GM23338 (cell line): Measurements from ENCODE around the gene ZNF326. TPM values are rescaled to one million over a fixed set of nuclear protein-coding genes. Genes with fewer than 3 reads are reported as not detected.

Experiments
- ATAC-seq: fragments of 200-7000 bp; cut with Tn5 transposase; 3 replicates; pipeline ENCODE4 v1.9.1; 2020
- DNase-seq: peaks from one replicate; pipeline ENCODE4 v3.0.0-alpha.2; 2015; ENCODE audit warnings: low spot score
- H2AFZ ChIP-seq: fragments of 200-600 bp; sonication (generic); 2 replicates; pipeline ENCODE4 v1.8.0; 2016; ENCODE audit warnings: antibody characterized with exemption, mild to moderate bottlenecking, moderate library complexity
- H3F3A ChIP-seq: fragments of 200-600 bp; sonication (generic); replicated peaks from 2 replicates; pipeline ENCODE4 v1.8.0; 2017; ENCODE audit warnings: antibody characterized with exemption, mixed run types, low read depth
- H3K27ac ChIP-seq: fragments of 200-600 bp; sonication (generic); 2 replicates; pipeline ENCODE4 v1.6.1; 2016; ENCODE audit warnings: low read depth
- H3K27me3 ChIP-seq: fragments of 200-600 bp; sonication (generic); 2 replicates; pipeline ENCODE4 v1.8.0; 2016; ENCODE audit warnings: mild to moderate bottlenecking, mixed run types, moderate library complexity; ENCODE audit not compliant: insufficient read depth
- H3K36me3 ChIP-seq: fragments of 200-600 bp; sonication (generic); 2 replicates; pipeline ENCODE4 v1.8.0; 2016; ENCODE audit warnings: mild to moderate bottlenecking; ENCODE audit not compliant: insufficient read depth
- H3K4me1 ChIP-seq: fragments of 200-600 bp; sonication (generic); 2 replicates; pipeline ENCODE4 v1.8.0; 2016; ENCODE audit warnings: mild to moderate bottlenecking, moderate library complexity; ENCODE audit not compliant: insufficient read depth
- H3K4me2 ChIP-seq: fragments of 200-600 bp; sonication (generic); 2 replicates; pipeline ENCODE4 v1.7.1; 2017; ENCODE audit warnings: mixed run types
- H3K4me3 ChIP-seq: fragments of 200-600 bp; sonication (generic); 2 replicates; pipeline ENCODE4 v1.6.1; 2016; ENCODE audit warnings: mixed run types
- H3K79me2 ChIP-seq: fragments of 200-600 bp; sonication (generic); replicated peaks from 2 replicates; pipeline ENCODE4 v1.8.0; 2017; ENCODE audit warnings: mild to moderate bottlenecking; ENCODE audit not compliant: insufficient read depth
- H3K9me2 ChIP-seq: fragments of 200-600 bp; sonication (generic); 2 replicates; pipeline ENCODE4 v1.8.0; 2017; ENCODE audit not compliant: insufficient read depth
- H4K20me1 ChIP-seq: fragments of 200-600 bp; sonication (generic); replicated peaks from 2 replicates; pipeline ENCODE4 v1.8.0; 2017; ENCODE audit warnings: mild to moderate bottlenecking; ENCODE audit not compliant: insufficient read depth
- H3K27ac Mint-ChIP-seq: 2 replicates; pipeline ENCODE4 v1.8.0; 2020; ENCODE audit warnings: inconsistent platforms, mild to moderate bottlenecking, moderate library complexity, mixed read lengths
- H3K27me3 Mint-ChIP-seq: 3 replicates; pipeline ENCODE4 v1.8.0; 2022; ENCODE audit warnings: low read depth, mild to moderate bottlenecking, moderate library complexity, mixed read lengths, inconsistent platforms; ENCODE audit not compliant: insufficient read depth, poor library complexity
- H3K36me3 Mint-ChIP-seq: 3 replicates; pipeline ENCODE4 v1.8.0; 2021; ENCODE audit warnings: low read depth, mild to moderate bottlenecking, inconsistent platforms, moderate library complexity, mixed read lengths
- H3K4me1 Mint-ChIP-seq: 3 replicates; pipeline ENCODE4 v1.8.0; 2020; ENCODE audit warnings: mild to moderate bottlenecking, inconsistent platforms, mixed read lengths
- H3K4me3 Mint-ChIP-seq: 3 replicates; pipeline ENCODE4 v1.8.0; 2021; ENCODE audit warnings: moderate library complexity, mild to moderate bottlenecking, inconsistent platforms, mixed read lengths
- H3K9me3 Mint-ChIP-seq: 3 replicates; pipeline ENCODE4 v1.8.0; 2020; ENCODE audit warnings: moderate library complexity, mild to moderate bottlenecking, inconsistent platforms, mixed read lengths
- CREB1 ChIP-seq: fragments of 250-450 bp; sonication (Bioruptor Pico); IDR thresholded peaks from 2 replicates; pipeline ENCODE4 v1.5.0; 2020; ENCODE audit warnings: low read depth, mild to moderate bottlenecking, moderate library complexity
- CTCF ChIP-seq, 2 experiments: fragments of 200-600 bp in 1 of 2; sonication (generic) in 1 of 2; conservative IDR thresholded peaks; 2 replicates each; pipeline versions ENCODE4 v1.5.1 to v1.6.1; 2016 to 2017; ENCODE audit warnings: antibody characterized with exemption in 2 of 2, low read depth in 2 of 2, mild to moderate bottlenecking in 2 of 2, moderate library complexity in 1 of 2
- ETS1 ChIP-seq: IDR thresholded peaks from 2 replicates; pipeline ENCODE4 v1.6.1; 2016; ENCODE audit warnings: antibody characterized with exemption
- EZH2 ChIP-seq: fragments of 200-600 bp; sonication (generic); IDR thresholded peaks from one replicate; pipeline ENCODE4 v1.8.0; 2017; ENCODE audit warnings: antibody characterized with exemption, mild to moderate bottlenecking, low read depth; ENCODE audit not compliant: unreplicated experiment
- EZH2phosphoT487 ChIP-seq: fragments of 200-600 bp; sonication (generic); IDR thresholded peaks from one replicate; pipeline ENCODE4 v1.8.1; 2018; ENCODE audit warnings: antibody characterized with exemption; ENCODE audit not compliant: unreplicated experiment
- NANOG ChIP-seq: IDR thresholded peaks from 2 replicates; pipeline ENCODE4 v1.6.1; 2016; ENCODE audit warnings: antibody characterized with exemption, borderline replicate concordance
- POLR2AphosphoS5 ChIP-seq: IDR thresholded peaks from 2 replicates; pipeline ENCODE4 v1.6.1; 2016; ENCODE audit warnings: antibody characterized with exemption, low read depth
- STAT1 ChIP-seq: IDR thresholded peaks from one replicate; pipeline ENCODE4 v1.6.1; 2016; ENCODE audit warnings: antibody characterized with exemption; ENCODE audit not compliant: unreplicated experiment
- polyA plus RNA-seq: library from polyadenylated mRNA; unstranded; fragments of >200 nt; fragmentation: Nextera tagmentation; extraction: Ambion mirVana; gene quantifications from 2 replicates; pipeline ENCODE4 v1.2.1, GENCODE V29; 2016
- total RNA-seq: library from RNA; depleted of rRNA; stranded (reverse); fragments of >200 nt; shearing (Covaris generic); gene quantifications from 2 replicates; pipeline ENCODE4 v1.2.3, GENCODE V29; 2014
- TF ChIP-seq, protein P1 (sequence below): IDR thresholded peaks from one replicate; pipeline ENCODE4 v1.6.1; 2018; ENCODE audit warnings: antibody characterized with exemption; ENCODE audit not compliant: unreplicated experiment

ZNF326 gene
- total and polyA plus RNA-seq, 2 experiments from 2014 or later: 28.6 to 35.1 TPM

DNA sequence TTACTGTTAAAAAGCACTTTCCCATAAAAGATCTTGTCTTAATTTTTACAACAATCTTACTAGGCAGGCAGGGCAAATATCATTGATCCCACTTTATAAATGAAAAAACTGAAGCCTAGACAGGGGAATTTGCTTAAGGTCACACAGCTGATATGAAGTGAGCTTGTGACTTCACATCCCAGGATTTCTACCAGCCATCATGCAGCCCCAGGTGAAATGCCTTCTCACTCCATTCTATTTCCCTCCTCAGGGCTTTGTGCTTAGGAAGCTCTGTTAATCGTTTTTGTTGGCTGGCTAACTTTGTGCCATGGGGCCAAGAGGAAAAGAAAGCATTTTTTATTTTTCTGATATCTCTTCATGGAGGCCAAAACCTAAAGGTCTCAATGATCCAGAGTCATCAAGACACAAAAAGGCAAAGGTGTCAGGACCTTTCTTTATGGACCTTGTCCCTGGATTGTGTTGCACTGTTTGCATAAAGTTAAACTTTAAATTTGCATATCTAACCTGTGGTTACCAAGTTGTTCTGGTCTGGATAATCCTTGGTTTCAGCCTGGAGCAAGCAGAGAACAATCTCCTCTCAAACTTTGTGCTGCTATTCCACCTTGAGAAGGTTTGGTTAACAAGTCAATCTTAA lies 44.8 kb upstream of the ZNF326 start:
- ATAC-seq (peak; percentile 16; the same call in 1 of the 3 replicates), DNase-seq (no peak)
- no peaks in the 10 kb centered on the region for H3K36me3 Mint-ChIP-seq

More for the DNA sequence above, 44.8 kb upstream of the ZNF326 start:
- Mint-ChIP-seq H3K4me1 (peaks cover 34% of the 10 kb centered on the region), H3K27ac (0 out of 2 replicates have a peak overlapping the region, but pooled peaks have one; percentile 7), H3K4me3 (no peak overlapping the region), H3K27me3 (peaks cover 6% of the 10 kb centered on the region), H3K9me3 (no peaks in the 10 kb centered on the region)
- Histone ChIP-seq H3K27ac (peak overlapping the region; percentile 47), H3K79me2 (no peaks in the 10 kb centered on the region), H3K4me2 (no peak overlapping the region), H3K4me3 (no peak overlapping the region), H3K9me2 (no peaks in the 10 kb centered on the region), H4K20me1 (no peaks in the 10 kb centered on the region), H3F3A (no peaks in the 10 kb centered on the region), H3K36me3 (no peaks in the 10 kb centered on the region), H3K27me3 (no peaks in the 10 kb centered on the region), H2AFZ (no peak overlapping the region; the same call in 1 of the 2 replicates), H3K4me1 (peaks cover 31% of the 10 kb centered on the region)
- TF ChIP-seq CREB1 (CRISPR knock-in tag) (no peak), NANOG (no peak), EZH2 (no peak), CTCF (conservative IDR thresholded peaks at IDR 0.05; ENCODE audit: low read depth in 2 of 2) (no peak), STAT1 (no peak), EZH2phosphoT487 (no peak), ETS1 (no peak), POLR2AphosphoS5 (no peak)
- TF ChIP-seq, protein P1, sequence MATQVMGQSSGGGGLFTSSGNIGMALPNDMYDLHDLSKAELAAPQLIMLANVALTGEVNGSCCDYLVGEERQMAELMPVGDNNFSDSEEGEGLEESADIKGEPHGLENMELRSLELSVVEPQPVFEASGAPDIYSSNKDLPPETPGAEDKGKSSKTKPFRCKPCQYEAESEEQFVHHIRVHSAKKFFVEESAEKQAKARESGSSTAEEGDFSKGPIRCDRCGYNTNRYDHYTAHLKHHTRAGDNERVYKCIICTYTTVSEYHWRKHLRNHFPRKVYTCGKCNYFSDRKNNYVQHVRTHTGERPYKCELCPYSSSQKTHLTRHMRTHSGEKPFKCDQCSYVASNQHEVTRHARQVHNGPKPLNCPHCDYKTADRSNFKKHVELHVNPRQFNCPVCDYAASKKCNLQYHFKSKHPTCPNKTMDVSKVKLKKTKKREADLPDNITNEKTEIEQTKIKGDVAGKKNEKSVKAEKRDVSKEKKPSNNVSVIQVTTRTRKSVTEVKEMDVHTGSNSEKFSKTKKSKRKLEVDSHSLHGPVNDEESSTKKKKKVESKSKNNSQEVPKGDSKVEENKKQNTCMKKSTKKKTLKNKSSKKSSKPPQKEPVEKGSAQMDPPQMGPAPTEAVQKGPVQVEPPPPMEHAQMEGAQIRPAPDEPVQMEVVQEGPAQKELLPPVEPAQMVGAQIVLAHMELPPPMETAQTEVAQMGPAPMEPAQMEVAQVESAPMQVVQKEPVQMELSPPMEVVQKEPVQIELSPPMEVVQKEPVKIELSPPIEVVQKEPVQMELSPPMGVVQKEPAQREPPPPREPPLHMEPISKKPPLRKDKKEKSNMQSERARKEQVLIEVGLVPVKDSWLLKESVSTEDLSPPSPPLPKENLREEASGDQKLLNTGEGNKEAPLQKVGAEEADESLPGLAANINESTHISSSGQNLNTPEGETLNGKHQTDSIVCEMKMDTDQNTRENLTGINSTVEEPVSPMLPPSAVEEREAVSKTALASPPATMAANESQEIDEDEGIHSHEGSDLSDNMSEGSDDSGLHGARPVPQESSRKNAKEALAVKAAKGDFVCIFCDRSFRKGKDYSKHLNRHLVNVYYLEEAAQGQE: no peak
